ENCODE data around the gene ZC3HAV1. TPM values are rescaled to one million over a fixed set of nuclear protein-coding genes. Genes with fewer than 3 reads are reported as not detected.

Gene ZC3HAV1
- total RNA-seq, 1 donor from 2014 or later = 20.9 TPM

DNA sequence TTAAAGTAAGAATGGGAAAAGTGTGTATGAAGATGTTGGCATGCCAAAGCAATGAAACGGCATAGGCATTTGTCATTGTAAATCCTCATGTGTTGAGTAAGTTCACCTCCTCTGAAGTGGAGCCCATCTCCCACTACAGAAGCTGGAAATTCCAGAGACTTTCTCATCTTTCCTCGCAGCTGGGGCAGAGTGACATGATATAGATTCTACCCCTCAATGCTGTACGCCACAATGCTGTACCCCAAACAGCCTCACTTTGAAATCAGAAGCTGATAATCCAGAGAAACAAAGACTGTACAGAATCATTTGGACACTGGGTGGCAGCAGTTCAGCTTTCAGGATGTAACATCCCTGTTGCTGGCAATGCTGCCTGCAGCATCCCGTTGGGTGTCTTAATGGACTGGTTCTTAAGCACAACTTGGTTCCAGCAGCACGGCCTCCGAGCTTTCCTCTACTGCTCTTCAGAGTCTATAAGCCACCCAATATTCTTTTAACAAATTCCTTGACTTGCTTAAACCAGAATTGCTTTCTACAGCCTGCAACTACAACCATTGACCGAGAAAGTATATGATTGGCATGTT lies 92.5 kb downstream of the ZC3HAV1 start:
- DNase-seq = peak; percentile 40

DNA sequence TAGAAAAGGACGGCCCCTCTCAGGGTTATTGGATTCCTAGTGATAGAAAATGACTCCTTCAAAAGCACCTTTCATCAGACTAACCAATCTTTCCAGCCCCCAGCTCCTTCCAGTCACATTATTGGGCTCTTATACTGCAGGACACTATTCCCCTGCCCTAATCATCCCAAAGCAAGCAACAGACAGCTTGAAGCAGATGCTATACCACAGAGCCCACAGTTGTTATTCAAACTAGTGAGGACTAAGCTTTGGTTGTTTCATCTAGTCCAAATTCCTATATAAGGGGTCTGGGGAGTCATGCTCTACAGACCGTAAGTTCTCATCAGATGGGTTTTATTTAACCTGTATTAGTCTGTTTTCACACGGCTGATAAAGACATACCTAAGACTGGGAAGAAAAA lies 98.1 kb downstream of the ZC3HAV1 start:
- no peak for DNase-seq

DNA sequence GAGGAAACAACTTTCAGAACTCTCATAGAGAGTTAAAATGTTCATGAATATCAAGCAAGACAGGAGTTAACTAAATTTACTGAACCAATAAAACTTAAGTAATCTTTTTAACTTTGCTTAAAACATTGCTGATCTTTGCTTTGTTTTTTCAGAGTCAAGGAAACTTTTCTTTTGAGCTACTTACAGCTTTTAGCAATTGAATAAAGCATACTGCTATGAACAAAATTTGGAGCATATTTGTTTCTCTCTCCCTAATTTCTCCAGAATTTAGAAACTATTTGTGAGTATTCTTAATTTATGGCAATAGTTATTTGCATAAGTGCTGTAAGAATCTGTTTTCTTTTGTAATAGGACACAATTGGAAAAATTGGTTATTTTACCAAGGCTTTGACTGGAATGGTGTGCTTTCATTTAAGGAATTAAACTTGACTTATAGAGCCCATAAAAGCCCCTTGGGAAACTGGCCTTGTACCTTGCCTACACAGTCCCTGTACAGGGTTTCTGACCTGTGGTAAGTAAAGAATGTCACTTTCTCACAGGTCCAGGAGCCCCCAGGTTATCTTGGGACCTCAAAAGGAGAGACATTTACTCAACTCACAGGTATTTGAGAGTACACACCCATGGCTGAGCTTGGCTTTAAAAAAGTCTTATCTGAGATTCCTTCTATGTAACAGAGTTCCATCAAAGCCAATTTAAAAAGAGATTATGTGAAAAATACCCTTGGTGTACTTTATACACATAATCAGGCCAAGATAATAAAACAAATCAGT lies 105.0 kb downstream of the ZC3HAV1 start:
- DNase-seq = no peak

DNA sequence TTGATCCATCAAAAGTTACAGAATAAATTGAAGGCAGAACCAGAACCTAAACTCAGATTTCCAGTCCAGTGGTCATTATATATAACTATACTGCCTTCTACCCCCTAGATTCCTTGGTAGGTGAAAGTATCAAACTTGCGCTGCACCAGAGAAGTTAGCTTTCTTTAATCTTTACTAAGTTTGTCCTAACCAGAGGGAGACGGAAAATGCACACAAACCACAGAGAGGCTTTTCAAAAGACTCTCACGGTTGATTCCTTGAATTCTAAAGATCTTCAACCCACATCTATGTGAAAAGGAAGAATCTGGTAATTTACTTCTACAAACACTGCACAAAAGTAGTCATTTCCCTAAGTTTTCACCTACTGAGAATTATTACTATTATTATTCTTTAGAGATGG lies 110.1 kb downstream of the ZC3HAV1 start:
- no peak for DNase-seq

Other genes with a start within 250 kb of the ZC3HAV1 start
- gene KIAA1549, start 128.3 kb downstream of the ZC3HAV1 start, total RNA-seq = 3.0 TPM
- gene ZC3HAV1L, start 73.7 kb downstream of the ZC3HAV1 start, total RNA-seq = 22.2 TPM
- gene UBN2, start 121.5 kb upstream of the ZC3HAV1 start, total RNA-seq = 13.7 TPM
- 7.9 TPM for gene FMC1, start 231.6 kb upstream of the ZC3HAV1 start, total RNA-seq

All from skin of body (tissue), 2 donors.